HG03066 (cell line): ENCODE measurements around the gene COX5A.
"Not testable (repeated sequence)": the region's sequence is repeated elsewhere in the genome, so short reads cannot be mapped to it uniquely, and the experiment has no call there.

ENCODE experiments used
- ATAC-seq: cut with Tn5 transposase; IDR thresholded peaks from one replicate; pipeline ENCODE4 v1.9.1; 2021; ENCODE audit warnings: low read depth; ENCODE audit not compliant: unreplicated experiment

The COX5A gene

DNA sequence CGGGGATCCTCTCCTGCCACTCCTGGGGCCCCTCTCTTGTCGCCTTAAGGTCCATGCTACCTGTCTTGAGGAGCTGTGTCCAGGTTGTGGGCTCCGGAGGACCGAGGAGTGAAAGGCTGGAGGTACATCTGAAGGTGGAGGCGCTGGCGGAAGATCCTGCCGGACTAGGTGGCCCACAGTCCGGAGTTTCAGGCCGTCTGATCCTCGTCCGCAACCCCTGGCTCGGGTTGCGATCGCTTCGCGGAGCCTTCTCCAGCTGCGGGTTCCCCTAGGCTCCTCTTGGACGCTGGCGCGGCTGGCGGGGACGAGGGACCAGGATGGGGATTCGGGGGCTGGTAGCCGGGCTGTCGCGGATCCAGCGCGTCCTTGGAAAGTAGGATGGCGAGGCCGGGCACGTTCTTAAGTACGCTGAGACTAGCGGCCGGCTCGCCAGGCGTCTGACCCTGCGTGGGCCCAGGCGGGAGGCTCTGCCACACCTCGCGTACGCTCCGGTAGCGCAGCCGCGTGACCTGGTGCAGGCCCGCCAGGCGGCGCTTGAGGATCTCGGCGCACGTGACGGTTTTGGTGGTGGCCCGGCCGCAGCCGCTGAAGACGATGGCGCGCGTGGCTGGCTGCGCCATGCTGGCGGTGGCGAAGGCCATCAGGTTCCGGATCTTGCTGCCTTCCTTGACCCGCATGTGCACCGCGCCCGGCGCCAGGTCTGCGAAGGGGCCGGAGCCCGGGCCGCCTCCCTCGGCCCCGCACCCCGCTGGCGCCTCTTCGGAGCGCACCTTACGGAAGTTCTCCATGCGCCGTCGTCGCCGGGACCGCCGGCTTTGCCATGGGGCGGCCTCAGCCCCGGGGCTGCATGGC is 18.1 kb upstream of the COX5A start:
- ATAC-seq = peak; percentile 29

GRCh38 chr15:74955017-74955416 is 17.1 kb upstream of the COX5A start:
- ATAC-seq = no peak

GRCh38 chr15:74954515-74954914 is 16.6 kb upstream of the COX5A start:
- ATAC-seq = no peak

DNA sequence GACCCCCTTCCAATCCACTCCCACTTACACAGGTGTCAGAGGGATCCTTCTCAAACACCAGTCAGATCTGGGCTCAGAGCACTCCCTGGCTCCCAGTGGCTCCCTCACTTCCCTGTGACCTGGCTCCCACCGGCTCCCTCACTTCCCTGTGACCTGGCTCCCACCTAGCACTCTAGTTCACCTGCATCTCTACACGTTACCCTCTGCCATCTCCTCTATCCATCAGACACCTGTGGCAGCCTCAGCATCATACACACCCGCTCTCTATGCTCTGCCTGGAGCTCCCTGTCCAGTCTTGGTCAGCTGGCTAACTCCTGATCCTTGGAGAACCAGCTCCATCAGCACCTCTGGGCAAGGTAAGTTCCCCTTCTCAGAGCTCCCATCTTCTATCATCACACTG is 13.1 kb upstream of the COX5A start:
- no peak for ATAC-seq

DNA sequence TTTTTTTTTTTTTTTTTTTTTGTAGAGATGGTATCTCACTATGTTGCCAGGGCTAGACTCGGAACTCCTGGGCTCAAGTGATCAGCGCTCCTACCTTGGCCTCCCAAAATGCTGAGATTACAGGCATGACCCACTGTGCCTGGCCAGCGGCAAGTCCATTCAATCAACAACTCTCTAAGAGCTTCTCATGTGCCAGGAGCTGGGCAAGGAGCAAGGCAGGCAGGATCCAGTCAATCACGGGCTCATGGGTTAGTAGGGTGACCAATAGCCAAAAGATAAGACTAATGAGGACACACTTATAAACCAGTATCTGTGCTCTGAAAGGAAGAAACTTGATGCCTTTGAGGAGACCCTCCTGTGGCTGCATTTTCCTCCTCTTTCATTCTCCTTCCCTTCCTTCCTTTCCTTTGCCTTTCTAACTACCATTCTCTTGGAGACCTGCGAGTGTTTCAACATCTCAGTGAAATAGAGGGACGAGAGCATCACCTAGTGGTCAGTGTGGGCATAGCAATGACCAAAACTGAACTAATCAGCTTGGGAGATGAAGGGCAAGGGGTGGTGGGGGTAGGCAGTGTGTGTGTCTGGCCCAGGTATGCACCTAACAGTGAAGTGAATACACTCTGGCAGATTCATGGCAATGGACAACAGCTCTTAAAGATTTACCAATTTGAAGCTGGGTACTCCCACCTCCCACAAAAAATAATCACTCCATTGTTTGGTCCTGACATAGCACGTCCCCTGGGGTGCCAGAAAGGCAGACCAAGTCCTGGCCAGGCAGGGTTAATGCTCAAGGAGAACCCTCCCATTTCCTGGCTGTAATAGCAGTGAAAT is 12.4 kb upstream of the COX5A start:
- ATAC-seq = no peak

GRCh38 chr15:74937272-74937589 is 642 bp downstream of the COX5A start:
- no peak for ATAC-seq

GRCh38 chr15:74935193-74935592 is 2.7 kb downstream of the COX5A start:
- ATAC-seq = not testable (repeated sequence)

- no peak for ATAC-seq
These were observed 4.3 kb downstream of the COX5A start for GRCh38 chr15:74933573-74933972.

GRCh38 chr15:74928771-74929198 is 9.1 kb downstream of the COX5A start:
- no peak for ATAC-seq

- no peak for ATAC-seq
These were observed 13.3 kb downstream of the COX5A start for GRCh38 chr15:74924525-74924924.

GRCh38 chr15:74920456-74920855 is 17.4 kb downstream of the COX5A start:
- no peak for ATAC-seq

DNA sequence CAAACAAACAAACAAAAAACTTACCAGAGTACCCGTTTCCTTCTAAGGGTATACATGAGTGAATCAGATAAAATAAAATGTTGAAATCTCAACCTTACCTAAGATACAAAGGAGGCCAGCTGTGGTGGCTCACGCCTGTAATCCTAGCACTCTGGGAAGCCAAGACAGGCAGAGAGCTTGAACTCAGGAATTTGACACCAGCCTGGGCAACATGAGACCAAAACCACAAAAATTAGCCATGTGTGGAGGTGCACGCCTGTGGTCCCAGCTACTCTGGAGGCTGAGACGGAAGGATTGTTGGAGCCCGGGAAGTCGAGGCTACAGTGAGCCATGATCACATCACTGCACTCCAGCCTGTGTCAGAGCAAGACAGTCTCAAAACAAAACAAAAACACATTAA is 20.2 kb downstream of the COX5A start:
- ATAC-seq = no peak

GRCh38 chr15:74913799-74914198 is 24.1 kb downstream of the COX5A start:
- not testable (repeated sequence) for ATAC-seq

GRCh38 chr15:74913041-74913440 is 24.8 kb downstream of the COX5A start:
- ATAC-seq = no peak

DNA sequence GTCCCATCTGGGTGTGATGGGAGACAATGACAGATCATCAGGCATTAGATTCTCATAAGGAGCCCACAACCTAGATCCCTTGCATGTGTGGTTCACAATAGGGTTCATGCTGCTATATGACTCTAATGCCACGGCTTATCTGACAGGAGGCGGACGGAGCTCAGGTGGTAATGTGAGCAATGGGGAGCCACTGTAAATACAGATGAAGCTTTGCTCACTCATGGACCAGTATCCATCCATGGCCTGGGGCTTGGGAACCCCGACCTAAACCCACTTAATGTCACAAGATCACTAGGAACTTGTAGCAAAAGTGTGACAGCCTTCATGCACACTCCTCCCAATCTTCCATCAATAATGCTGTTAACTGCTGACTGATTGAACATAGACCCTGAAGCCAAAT is 29.2 kb downstream of the COX5A start:
- ATAC-seq = no peak

GRCh38 chr15:74907163-74907870 is 30.6 kb downstream of the COX5A start:
- ATAC-seq = peak; percentile 14

- peak; percentile 86 for ATAC-seq
These were observed 31.3 kb downstream of the COX5A start, which contains the start of gene FAM219B for GRCh38 chr15:74906450-74907162. FAM219B (minus strand) TSS chr15:74906851; CDS start chr15:74906800, 51 bp downstream.

- peak; percentile 16 for ATAC-seq
These were observed 31.8 kb downstream of the COX5A start for GRCh38 chr15:74906067-74906449.

DNA sequence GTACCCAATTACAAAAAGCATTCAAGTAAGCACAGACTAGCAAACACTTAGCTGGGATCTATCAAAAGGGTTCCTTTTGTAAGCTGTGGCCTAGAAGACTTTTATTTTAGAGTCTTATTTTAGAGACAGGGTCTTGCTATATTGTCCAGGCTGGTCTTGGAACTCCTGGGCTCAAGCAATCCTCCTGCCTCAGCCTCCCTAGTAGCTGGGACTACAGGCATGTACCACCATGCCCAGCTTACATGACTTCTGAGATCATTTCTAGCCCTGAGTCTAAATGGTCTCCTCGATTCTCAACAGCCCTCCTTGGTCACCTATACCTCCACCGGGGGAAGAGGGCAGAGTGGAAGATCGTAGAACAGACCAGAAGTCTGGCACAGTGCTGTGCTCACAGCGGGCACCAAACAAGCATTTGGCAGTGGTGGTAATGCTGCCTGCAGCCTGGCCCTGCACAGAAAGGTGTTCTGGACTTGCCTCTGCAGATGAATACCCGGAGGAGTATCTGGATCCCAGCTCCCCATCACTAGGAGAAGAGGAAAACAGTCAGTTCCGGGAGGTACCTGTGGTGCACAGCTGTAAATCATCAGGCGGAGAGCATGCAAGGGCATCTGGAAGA is 33.6 kb downstream of the COX5A start:
- no peak for ATAC-seq

DNA sequence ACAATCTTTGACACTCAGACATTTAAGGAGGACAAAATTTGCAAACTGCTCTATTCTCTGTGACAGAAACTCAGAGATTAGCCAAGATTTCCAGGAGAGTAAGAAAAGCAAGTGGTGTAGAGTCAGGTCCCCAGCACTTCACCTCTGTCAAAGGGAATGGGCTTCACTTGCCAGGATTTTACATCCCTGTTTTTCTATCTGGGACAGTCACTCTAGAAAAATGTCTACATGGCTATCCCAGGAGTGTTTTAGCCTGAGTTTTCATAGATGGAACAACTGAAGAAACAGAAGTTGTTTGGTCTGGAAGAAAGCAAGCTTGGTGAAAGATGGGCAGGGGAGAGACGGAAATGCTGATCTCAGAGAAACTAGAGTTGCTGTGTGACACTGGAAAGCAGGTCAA is 34.2 kb downstream of the COX5A start:
- ATAC-seq = no peak
